Measurements from ENCODE around the gene CDH4. TPM values are rescaled to one million over a fixed set of nuclear protein-coding genes. Genes with fewer than 3 reads are reported as not detected.

The CDH4 gene
- total RNA-seq, 1 experiment from 2014 or later = 25.0 TPM

DNA sequence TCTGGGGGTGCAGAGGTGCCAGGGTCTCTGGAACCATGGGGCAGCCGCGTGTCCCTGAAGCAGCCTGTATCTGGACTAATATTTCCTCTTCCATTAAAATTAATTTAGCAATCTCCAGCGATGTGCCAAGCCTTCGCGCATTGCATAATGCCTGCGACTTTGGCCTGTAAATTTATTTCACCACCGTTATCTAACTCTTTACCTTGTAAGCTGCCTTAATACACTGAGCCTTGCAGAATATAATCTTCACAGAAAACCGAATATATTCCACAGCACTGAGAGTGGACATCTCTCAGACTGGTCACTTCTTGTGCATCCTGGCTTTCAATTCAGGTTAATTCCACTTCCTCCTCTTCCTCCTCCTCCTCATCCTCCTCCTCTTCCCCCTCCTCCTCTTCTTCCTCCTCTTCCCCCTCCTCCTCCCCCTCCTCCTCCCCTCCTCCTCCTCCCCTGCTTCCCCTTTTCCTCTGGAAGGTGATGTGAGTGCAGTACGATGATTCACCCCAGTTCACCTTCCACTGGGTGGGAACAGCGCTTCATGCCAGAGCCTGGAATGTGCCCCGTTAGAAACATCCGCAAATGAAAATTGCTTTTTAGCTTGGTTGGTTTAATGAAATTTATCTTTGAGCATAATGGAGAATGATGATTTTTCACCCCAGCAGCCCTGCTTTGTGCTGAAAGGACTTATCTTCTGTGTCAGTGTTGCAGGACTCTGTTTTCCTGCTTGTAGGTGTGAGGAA lies 101.4 kb downstream of the CDH4 start:
- BruUV-seq (replicated peaks) = no TSS peak
- Mint-ChIP-seq H3K27ac (ENCODE audit: low read depth, unreplicated experiment) (no peak overlapping the region), H3K27me3 (ENCODE audit: insufficient read depth, unreplicated experiment) (no peaks in the 10 kb centered on the region), H3K4me1 (ENCODE audit: insufficient read depth, unreplicated experiment) (peaks cover 13% of the 10 kb centered on the region), H3K4me3 (ENCODE audit: unreplicated experiment) (no peak overlapping the region), H3K9me3 (ENCODE audit: unreplicated experiment) (no peaks in the 10 kb centered on the region), H3K36me3 (ENCODE audit: insufficient read depth, unreplicated experiment) (peaks cover 12% of the 10 kb centered on the region)
- intact Hi-C loops (cut with micrococcal nuclease) = no loop called here
- ChIA-PET POLR2A (no interaction called here), CTCF (interaction anchor here (0.6 kb wide), 2 partner anchors 424 to 1086 kb away, joined by 3 read pairs; no protein-coding TSS in a partner anchor)
- TF ChIP-seq, protein P1, sequence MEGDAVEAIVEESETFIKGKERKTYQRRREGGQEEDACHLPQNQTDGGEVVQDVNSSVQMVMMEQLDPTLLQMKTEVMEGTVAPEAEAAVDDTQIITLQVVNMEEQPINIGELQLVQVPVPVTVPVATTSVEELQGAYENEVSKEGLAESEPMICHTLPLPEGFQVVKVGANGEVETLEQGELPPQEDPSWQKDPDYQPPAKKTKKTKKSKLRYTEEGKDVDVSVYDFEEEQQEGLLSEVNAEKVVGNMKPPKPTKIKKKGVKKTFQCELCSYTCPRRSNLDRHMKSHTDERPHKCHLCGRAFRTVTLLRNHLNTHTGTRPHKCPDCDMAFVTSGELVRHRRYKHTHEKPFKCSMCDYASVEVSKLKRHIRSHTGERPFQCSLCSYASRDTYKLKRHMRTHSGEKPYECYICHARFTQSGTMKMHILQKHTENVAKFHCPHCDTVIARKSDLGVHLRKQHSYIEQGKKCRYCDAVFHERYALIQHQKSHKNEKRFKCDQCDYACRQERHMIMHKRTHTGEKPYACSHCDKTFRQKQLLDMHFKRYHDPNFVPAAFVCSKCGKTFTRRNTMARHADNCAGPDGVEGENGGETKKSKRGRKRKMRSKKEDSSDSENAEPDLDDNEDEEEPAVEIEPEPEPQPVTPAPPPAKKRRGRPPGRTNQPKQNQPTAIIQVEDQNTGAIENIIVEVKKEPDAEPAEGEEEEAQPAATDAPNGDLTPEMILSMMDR (IDR thresholded peaks at IDR 0.05; ENCODE audit: unreplicated experiment) = no peak
- peak; percentile 74 for DNase-seq (ENCODE audit: unreplicated experiment)

DNA sequence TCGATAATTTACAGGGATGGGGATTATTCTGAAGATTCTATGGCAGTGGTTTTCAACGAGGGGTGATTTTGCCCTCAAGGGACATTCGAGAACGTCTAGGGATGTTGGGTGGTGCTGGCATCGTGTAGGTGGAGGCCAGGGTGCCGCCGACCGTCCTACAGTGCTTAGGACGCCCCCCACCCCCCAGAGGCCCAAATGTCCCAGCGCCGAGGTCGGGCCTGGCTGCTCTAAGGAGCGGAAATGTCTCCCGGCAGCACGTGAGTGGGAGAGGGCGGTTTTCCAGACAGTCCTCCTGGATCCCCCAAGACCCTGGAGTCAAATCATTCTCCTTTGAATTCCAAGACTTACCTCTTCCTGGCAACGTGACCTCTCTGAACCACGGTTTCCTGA lies 101.9 kb downstream of the CDH4 start:
- no TSS peak for BruUV-seq (replicated peaks)
- intact Hi-C loops (cut with micrococcal nuclease) = no loop called here
- no peaks in the 10 kb centered on the region for H3K9me3 Mint-ChIP-seq (ENCODE audit: unreplicated experiment)
- no peaks in the 10 kb centered on the region for H3K27me3 Mint-ChIP-seq (ENCODE audit: insufficient read depth, unreplicated experiment)
- ChIA-PET CTCF (no interaction called here), POLR2A (no interaction called here)
- H3K27ac Mint-ChIP-seq (ENCODE audit: low read depth, unreplicated experiment) = no peak overlapping the region
- no peak for DNase-seq (ENCODE audit: unreplicated experiment)
- H3K4me1 Mint-ChIP-seq (ENCODE audit: insufficient read depth, unreplicated experiment) = peaks cover 13% of the 10 kb centered on the region
- TF ChIP-seq, protein P1 (IDR thresholded peaks at IDR 0.05; ENCODE audit: unreplicated experiment) = no peak
- peaks cover 12% of the 10 kb centered on the region for H3K36me3 Mint-ChIP-seq (ENCODE audit: insufficient read depth, unreplicated experiment)
- H3K4me3 Mint-ChIP-seq (ENCODE audit: unreplicated experiment) = no peak overlapping the region

DNA sequence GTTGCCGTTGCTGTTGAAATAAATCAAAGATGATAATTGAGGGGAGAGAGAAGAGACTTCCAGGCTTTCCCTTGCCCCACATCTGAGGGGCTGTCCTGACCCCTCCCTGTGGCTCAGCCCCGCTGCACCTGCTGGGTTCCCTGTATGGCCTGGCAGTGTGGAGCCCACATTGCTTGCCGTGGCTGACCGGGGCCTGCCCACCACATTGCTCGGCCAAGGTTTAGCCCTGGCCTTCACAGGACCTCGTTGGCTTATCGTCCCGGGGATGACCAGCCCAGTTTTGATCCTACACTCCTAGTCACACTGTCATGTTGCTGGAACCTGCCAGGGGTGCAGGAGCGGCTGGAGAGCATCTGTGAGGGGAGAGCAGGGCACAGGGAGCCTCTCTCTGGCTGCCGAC lies 102.4 kb downstream of the CDH4 start:
- no TSS peak for BruUV-seq (replicated peaks)
- DNase-seq (ENCODE audit: unreplicated experiment) = no peak
- Mint-ChIP-seq H3K4me3 (ENCODE audit: unreplicated experiment) (no peak overlapping the region), H3K27me3 (ENCODE audit: insufficient read depth, unreplicated experiment) (no peaks in the 10 kb centered on the region), H3K36me3 (ENCODE audit: insufficient read depth, unreplicated experiment) (peaks cover 12% of the 10 kb centered on the region), H3K4me1 (ENCODE audit: insufficient read depth, unreplicated experiment) (peaks cover 13% of the 10 kb centered on the region), H3K9me3 (ENCODE audit: unreplicated experiment) (no peaks in the 10 kb centered on the region), H3K27ac (ENCODE audit: low read depth, unreplicated experiment) (no peak overlapping the region)
- ChIA-PET POLR2A (no interaction called here), CTCF (no interaction called here)
- intact Hi-C loops (cut with micrococcal nuclease) = no loop called here
- TF ChIP-seq, protein P1 (IDR thresholded peaks at IDR 0.05; ENCODE audit: unreplicated experiment) = no peak

DNA sequence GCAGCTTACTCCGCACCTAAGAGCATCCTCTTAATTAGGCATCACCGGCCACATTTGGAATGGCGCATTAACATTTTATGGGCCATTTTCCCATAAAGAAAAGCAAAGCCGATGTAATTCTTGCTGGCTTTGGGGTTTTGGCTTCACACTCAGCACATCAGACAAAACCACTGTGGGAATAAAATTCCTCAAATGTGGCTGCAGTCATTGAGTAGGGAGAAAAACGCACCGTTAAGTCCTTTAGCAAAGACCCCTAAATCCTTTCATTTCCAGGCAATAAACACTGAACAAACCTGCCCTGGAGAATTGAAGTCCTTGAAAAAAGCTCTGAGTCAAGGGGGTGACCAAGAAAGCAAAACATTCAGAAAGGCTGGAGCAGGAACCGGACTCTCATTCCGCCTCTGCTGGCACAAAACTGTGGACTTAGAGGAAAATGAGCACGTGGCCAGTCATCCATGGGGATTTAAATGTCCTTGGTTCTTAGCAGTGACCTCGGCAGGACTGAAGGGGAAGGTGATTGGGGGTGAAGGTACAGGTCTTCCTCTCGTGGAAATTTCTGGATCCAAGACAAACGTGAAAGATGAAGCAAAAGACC lies 102.9 kb downstream of the CDH4 start:
- intact Hi-C loops (cut with micrococcal nuclease) = no loop called here
- BruUV-seq (replicated peaks) = no TSS peak
- no peak for DNase-seq (ENCODE audit: unreplicated experiment)
- POLR2A ChIA-PET = no interaction called here
- H3K4me3 Mint-ChIP-seq (ENCODE audit: unreplicated experiment) = no peak overlapping the region
- TF ChIP-seq, protein P1 (IDR thresholded peaks at IDR 0.05; ENCODE audit: unreplicated experiment) = no peak
- H3K9me3 Mint-ChIP-seq (ENCODE audit: unreplicated experiment) = no peaks in the 10 kb centered on the region
- peaks cover 12% of the 10 kb centered on the region for H3K36me3 Mint-ChIP-seq (ENCODE audit: insufficient read depth, unreplicated experiment)
- H3K27me3 Mint-ChIP-seq (ENCODE audit: insufficient read depth, unreplicated experiment) = no peaks in the 10 kb centered on the region
- H3K4me1 Mint-ChIP-seq (ENCODE audit: insufficient read depth, unreplicated experiment) = peaks cover 13% of the 10 kb centered on the region
- CTCF ChIA-PET = no interaction called here
- H3K27ac Mint-ChIP-seq (ENCODE audit: low read depth, unreplicated experiment) = no peak overlapping the region

Data from MCF 10A (cell line).